GM19023 (cell line): Measurements from ENCODE around the gene GHDC.

Experiments used
- ATAC-seq: cut with Tn5 transposase; IDR thresholded peaks from one replicate; pipeline ENCODE4 v1.9.1; 2021; ENCODE audit warnings: mild to moderate bottlenecking, moderate library complexity; ENCODE audit not compliant: unreplicated experiment

Gene GHDC

DNA sequence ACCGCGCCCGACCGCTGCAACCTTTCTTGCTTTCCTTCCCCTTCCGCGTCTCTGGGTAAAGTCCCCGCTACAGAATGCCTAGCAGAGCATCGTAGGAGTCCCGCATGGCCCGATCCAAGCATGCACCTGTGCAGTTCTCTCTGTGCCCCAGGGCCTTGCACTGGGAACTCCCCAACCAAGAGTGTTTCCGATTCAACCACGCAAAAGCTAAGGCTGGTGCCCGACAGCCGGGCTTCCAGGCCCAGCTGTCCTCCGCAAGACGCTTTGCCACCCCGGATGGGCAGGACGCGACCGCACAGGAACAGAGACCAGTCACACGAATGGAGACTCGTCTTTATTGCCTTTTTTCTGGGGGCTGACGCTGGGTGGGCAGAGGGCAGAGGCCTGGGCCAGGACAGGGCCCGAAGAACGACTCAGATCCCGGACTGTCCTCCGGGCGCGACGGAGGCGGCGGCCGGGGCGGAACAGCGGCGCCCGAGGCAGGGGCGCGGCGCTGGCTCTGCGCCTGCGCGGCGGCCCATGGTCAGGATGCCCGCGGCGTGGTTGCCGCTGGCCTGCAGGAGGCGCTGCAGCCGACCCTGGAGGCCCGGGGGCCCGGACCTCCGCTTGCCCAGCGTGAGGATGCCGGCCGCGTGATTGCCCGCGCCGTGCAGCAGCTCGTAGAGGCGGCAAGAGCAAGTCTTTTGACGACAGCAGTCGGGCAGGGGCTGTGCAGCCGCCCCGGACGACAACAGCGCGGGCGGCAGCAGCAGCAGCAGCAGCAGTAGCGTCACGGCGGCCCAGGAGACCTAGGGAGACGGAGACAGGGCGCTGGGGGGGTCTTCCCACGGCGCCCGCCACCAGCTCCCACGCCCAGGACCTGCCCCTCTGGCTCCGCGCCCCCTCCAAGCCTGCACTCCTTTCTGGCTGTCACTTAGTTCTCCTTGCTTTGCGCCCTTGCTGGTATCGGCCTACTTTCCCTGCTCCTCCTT lies 10.3 kb downstream of the GHDC start:
- ATAC-seq, result peak; percentile 66

DNA sequence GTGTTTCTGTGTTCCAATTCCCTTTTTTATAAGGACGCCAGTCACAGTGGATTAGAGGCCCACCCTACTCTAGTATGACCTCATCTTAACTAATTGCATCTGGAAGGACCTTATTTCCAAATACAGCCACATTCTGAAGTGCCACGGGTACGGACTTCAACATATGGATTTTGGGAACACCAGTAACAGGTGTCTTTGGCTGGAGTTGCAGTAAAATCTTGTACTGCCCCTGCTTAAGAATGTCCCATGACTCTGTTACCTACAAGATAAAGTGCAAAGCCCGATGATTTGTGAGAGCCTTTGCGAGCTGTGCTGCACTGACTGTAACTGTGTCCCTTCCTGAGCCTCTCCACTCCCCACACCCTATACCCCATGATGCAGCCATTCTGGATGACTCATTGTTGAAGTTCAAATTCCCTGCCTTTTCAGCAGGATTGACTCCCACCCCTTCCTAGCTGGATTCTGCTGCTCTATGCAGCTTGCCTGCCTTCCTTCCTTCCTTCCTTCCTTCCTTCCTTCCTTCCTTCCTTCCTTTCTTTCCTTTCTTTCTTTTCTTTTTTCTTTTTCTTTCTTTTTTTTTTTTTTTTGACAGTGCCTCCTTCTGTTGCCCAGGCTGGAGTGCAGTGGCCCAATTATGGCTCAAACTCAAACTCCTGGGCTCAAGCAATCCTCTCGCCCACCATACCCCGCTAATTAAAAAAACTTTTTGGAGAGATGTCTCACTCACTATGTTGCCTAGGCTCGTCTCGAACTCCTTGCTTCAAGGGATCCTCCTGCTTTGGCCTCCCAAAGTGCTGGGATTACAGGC lies 11.2 kb downstream of the GHDC start:
- ATAC-seq, result no peak

DNA sequence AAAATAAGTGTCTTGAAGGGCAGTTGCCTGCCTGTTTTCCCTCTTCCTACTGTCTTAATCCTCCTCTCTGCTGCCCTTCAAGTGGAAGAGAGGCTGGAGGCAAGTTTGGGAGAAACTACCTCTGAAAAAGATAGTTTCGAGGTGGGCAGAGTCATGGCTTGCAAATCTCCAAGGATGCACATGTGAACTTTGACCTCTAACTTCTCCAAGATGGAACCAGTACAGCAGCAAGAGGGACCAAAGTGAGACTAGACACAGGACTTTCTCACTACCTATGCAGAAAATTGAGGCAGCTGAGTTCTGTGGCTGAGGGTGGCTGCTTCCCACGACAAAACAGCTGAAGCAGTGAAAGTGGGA lies 12.5 kb downstream of the GHDC start:
- ATAC-seq, result no peak

DNA sequence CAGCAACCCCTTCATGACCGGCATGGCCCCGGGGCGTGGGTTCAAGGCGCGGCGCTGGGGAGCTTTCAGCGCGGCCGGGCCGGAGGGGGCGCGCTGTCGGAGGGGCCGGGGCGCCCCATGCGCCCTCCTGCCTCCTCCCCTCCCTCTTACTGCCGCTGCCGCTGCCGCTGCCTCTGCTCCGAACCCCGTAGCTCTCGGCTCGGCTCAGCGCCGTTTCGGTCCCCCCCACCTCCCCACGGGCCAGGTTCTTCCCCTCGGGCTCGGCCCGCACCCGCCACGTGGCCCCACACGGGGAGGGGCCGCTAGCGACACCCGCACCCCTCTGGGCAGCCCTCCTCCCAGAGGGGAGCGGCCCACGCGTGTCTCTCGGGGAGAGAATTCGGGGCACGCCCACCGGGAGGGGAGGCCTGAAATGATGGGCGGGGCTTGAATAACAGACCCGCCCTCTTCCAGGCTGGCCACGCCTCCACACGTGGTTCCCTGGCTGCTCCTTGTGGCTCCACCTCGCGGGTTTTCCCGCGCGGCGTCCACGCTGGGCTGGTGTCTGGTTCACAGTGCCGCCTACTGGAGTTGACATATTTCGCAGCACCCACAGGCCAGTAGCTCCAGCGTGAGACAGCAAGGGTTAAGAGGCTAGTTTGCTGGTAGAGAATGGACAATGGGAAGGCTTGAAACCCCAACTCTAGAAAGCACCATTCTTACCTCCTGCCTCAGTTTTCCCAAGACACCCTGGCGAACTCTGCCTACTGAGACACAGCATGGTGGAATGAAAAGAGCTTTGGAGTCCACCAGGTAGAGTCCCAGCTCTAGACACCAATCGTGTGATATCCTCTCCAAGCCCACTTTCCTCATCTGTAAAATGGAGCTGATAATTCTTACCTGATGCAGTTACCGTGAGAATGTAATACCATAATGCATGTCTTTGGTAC lies 13.1 kb downstream of the GHDC start, which contains the start of gene KCNH4:
KCNH4 (minus strand) TSS at position 221 of the 929 bp plus-strand sequence; CDS start at position 24, 197 bp downstream.
- no peak for ATAC-seq

DNA sequence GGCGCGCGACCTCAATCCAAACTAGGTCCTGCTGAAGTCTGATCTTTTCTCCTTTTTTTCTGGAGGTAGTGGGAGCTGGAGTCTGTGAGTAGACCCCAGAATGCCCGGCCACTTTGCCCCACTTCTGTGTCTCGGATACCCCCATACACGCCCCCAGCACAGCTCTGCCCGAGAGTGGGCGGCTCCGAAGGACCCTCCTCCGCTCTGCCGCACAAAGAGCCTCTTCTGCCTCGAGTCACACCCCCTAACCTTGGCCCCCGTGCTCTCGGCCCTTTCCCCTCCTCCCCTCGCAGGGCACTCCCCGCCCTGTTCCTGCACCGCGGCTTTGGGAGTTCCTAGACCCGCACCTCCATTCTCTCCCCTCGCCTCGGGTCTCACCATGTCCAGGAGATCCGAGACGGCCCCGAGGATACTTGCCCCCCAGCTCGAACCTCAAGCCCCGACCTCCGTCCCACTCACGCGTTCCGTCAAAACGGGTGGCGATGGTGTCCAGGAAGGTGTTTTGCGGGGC lies 13.8 kb downstream of the GHDC start:
- ATAC-seq, result no peak

DNA sequence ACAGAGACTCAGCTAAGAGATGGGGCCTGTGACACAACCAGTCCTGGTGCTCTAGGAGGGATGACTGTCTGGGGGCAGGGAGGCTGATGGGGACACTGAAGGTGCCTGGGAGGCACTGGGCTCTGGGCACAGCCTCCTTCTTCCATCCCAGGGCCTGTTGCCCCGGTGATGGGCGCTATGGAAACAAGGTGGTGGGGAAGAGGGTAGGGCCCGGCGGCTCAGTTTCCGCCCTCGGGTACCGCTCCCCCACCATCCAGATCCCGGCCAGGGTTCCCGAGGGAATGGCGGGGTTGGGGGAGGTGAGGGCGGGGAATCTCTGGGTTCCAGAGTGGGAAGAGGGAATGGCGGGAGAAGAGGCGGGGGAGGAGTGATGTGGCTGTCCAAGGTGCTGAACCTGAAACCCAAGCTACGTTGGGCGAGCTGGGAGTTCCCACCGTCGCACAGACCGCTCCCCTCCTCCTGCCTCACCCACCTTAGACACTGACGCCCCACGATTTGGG lies 14.3 kb downstream of the GHDC start:
- no peak for ATAC-seq

DNA sequence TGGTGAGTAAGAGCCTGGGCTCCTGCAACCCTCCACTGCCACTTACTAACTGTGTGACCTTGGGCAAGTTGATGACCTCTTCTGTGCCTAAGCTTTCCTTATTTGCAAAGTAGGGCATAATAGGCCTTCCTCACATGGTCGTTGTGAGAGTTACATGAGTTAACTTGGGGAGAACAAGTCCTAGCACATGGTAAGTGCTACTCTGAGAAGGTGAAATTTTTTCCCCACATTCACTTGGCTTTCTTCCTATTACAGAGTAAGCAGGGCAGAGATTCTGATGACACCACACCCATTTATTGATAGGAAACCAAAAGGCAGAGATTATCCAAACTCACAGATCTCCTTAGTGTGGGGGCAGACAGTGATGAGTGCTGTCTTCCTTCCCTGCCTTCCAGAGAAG lies 15.0 kb downstream of the GHDC start:
- ATAC-seq, result no peak

DNA sequence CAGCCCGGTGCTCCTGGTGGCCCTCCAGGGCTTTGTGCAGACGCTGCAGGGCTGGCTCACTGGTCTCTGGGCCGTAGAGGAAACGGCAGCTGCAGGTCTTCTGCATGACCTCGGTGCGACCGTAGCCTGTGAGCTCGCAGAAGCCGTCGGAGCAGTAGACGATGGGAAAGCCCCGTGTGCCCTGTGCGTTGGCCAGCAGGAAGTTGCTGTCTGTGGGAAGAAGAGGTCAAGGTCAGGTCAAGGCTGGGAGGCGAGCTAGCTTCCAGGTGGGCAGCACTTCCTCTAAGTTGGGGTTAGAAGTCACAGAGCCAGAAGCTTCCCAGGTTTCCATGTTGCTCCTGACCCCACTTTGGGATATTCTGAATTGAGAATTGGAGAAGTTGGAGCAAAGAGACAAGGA lies 15.5 kb downstream of the GHDC start:
- peak; percentile 41 for ATAC-seq

DNA sequence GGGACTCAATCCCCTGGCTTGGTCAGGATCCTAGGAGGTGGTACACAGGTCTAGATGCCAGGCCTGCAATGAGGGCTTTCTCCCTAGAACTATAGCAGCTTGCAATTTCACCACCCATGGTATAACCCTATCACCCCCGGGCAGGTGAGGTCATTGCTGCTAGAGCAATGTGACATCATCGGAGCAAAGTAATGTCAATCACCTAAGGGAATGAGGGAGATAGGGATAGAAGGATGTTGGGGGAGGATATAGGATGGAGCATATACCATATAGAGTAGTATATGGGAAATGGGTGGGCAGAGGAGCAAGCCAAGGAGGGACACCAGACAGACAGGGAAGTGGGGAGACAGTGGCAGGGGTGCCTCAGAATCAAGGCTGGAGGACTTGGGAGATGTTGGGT lies 16.6 kb downstream of the GHDC start:
- ATAC-seq, result no peak

DNA sequence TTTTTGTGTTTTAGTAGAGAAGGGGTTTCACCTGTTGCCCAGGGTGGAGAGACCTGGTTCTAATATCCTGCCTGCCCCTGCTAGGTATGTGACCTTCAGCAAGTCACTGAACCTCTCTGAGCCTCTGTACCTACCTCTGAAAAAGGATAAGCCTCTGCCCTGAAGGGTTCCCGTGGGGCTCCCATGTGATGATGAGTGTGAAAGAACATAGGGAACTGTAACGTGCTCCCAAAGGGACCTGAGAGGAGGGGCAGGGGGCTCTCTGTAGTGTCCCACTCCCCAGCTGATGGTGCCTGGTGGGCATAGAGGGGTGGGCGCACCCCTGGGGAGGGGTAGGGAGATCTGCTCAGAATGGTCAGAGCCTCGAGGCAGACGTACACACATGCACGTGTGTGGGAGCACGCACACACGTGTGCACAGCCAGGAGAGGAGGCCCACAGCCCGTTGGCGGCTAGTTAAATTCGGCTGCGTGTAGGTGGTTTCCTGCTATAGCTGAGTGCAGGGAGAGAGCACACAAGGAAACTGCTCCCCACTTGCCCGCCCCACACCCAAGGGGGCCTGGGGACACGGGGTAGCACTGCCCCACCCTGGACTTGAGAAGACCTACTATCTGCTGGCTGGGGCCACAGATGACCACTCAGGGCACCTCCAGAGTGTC lies 20.0 kb downstream of the GHDC start:
- no peak for ATAC-seq

DNA sequence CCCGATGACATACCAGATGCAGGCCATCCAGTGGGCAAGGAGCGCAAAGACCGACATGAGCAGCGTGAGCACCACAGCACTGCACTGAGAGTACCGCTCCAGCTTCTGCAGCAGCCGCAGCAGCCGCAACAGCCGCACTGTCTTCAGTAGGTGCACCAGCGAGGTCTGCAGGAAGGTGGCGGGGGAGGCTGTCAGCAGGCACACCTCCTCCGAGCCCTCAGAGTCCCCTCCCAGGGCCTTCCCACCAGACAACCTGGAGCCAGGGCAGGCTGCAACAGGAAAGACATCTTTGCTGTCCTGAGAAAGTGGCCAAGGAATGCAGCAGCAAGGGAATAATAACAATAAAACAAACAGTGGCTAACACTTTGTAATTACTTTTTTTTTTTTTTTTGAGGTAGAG lies 22.5 kb downstream of the GHDC start:
- ATAC-seq, result no peak

DNA sequence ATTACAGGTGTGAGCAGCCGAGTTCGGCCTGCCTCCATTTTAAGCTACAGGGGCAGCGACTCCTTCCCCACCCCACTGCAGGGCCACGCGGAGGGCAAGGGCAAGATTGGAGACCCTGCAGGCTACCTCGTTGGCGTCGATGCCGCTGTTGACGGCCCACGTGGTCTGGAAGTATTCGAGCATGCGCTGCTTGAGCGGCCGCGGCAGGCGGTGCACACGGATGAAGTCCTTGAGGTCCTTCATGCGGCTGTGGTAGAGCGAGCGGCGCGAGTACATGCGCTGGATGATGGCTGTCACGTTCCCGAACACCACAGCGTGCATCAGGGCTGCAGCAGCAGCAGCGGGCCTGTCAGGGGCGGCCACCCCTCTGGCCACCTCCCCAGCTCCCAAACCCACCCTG lies 24.9 kb downstream of the GHDC start:
- no peak for ATAC-seq

DNA sequence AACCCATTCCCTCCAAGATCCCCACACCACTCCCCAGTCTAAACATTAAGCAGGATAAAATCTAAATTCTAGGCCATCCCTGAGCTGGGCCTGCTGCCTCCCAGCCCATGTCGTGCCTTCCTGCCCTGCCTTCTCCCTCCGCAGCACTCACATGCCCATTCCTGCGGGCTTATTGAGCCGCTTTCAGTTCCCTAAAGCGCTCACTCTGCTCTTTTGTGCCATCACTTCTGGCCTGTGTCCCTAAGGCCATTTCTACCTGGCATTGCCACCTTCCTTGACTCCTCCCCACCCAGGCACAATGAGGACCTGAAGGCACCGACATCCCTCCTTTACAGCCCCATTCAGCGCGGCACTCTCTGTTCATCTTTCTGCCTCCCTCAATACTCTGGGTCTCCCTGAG lies 26.5 kb downstream of the GHDC start:
- no peak for ATAC-seq

DNA sequence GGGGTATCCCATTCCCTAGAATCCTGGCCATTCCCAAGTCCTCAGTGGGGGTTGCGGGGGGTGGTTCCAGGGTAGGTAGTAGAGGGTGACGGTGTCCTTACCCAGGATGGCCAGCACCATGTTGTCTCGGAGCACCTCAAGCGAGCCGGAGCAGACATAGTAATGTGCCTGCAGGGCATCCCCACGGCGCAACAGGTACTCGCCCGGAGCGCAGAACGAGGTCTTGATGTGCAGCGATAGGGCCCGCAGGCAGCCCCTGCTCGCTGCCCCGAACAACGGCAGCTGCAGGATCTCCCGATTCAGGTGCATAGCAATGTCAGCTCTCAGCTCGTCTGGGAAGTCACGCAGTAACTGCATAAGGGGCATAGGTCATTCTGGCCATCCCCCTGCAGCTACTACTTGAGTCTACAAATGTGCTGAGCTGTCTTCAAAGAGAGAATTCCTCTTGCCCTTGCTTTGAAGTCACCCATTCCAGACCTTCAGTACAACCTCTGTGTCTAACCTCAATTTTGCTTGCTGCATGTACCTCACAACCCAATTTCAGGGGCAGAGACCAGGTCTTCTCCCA lies 28.0 kb downstream of the GHDC start:
- no peak for ATAC-seq

DNA sequence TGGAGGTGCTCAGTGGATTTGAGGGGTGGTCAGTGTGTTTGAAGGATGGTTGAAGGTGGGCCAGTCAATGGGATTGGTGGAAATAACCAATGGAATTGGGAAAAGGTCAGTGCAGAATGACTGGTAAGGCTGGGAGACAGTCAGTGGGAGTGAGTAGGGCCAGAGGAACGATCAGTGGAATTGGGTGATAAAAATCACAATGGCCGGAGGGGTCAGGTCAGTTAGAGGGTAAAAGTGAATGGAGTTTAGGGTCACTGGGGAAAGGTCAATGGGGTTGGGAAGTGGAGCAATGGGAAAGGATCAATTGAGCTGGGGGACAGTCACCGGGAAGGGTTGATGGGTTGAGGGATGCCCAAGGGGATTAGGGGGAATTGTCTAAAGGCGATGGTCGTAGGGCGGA lies 28.5 kb downstream of the GHDC start:
- ATAC-seq, result no peak

DNA sequence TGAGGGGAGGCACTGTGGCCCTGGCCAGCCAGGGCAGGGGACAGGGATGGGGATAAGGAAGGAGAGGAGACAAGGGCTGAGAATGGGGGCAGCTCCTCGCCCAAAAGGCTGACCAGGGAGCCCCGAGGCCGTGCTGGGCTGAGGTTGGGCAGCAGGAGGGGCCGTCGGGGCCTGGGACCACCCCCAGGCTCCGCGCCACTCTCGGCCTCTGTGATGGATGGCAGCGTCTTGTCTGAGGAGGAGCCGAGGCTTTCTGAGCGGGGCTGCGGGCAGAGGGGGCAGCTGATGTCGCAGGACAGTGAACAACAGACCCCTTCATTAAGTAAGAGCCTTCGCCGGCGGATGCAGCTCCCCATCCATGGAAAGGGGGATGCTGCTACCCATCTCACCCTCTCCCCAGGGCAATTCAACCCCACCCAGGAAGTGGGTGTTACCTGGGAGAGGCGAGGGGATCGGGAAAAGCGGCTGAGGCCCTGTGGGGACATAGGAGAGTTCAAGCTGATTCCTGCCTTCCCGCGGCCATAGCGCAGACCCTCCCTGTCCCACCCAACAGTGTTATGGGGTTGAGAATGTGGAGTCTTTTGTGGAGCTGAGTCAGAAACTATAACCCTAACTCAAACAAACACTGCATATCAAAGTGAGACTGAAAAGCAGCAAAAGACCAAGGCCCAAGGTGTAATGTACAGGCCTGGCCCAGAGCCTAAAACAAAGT lies 30.4 kb downstream of the GHDC start:
- ATAC-seq, result no peak

DNA sequence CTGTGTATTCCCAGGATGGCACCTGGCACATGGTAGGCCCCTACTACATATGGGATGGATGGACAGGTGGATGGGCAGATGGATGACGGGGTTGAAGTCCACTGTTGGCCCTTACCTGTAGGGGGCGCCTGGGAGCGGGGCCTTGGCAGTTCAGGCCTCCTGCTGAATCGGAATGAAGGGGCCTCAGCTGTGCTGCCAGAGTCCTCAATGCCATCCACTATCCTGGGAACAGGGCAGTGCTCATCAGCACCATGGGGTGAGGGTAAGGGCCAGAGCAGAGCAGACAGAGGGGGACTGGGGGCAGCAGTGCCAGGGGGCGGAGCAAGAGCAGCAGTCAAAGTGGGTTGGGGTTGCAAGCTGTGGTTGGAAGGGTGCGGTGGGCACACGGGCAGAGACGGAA lies 31.2 kb downstream of the GHDC start:
- ATAC-seq, result no peak

DNA sequence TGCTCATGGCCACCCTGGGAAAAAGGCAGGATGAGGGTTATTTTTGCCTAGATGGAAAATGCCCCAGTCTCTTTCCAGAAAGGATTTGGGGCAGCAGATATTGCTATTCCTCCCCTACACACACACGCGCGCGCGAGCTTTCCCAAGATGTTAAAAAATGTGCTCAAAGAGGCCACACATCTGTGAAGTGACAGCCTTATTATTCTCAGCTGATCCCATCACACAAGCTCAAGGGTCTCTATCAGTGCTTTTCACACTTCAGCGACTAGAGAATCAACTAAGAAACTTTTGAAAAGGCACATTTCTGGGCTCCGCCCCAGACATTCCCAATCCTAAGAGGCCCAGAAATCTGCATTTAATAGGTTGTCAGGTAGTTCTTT lies 33.8 kb downstream of the GHDC start:
- ATAC-seq, result no peak
